NB4 (cell line): ENCODE measurements around the gene FRK.

Experiments
- MYC ChIP-seq: IDR thresholded peaks from 2 replicates; pipeline ENCODE4 v1.6.1; 2011; ENCODE audit warnings: low read depth, low read length
- POLR2A ChIP-seq: IDR thresholded peaks from 2 replicates; pipeline ENCODE4 v1.6.1; 2011; ENCODE audit warnings: mild to moderate bottlenecking; ENCODE audit not compliant: insufficient read length; ENCODE audit errors: extremely low read depth
- TF ChIP-seq, protein P1 (sequence below): IDR thresholded peaks from one replicate; pipeline ENCODE4 v1.5.1; 2012; ENCODE audit warnings: low read depth, low read length

DNA sequence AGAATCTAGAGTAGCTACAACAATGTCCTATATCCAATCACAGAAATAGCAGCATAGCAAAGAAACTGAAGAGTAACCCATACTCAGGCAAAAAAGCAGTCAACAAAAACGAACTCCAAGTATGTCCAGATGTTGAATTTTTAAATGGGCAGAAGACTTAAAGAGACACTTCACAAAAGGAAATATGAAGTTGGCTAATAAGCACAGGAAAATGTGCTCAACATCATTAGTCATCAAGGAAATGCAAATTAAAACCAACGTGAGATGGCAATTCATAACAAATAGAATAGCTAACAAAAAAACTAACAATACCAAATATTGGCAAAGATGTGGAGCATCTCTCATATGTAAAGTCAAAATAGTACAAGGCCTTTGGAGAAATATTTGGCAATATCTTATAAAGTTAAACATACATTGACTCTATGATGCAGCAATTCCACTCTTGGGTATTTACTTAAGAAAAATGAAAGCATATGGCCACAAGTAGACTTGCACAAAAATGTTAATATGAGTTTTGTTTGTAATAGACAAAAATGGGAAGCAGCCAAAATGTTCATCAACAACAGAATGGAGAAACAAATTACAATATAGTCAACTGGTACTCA, 37.7 kb downstream of the FRK start:
- TF ChIP-seq, protein P1, sequence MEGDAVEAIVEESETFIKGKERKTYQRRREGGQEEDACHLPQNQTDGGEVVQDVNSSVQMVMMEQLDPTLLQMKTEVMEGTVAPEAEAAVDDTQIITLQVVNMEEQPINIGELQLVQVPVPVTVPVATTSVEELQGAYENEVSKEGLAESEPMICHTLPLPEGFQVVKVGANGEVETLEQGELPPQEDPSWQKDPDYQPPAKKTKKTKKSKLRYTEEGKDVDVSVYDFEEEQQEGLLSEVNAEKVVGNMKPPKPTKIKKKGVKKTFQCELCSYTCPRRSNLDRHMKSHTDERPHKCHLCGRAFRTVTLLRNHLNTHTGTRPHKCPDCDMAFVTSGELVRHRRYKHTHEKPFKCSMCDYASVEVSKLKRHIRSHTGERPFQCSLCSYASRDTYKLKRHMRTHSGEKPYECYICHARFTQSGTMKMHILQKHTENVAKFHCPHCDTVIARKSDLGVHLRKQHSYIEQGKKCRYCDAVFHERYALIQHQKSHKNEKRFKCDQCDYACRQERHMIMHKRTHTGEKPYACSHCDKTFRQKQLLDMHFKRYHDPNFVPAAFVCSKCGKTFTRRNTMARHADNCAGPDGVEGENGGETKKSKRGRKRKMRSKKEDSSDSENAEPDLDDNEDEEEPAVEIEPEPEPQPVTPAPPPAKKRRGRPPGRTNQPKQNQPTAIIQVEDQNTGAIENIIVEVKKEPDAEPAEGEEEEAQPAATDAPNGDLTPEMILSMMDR, result no peak
- TF ChIP-seq POLR2A (no peak), MYC (no peak)
